ENCODE measurements around the gene SKIL.
A peak's percentile ranks its signal among the peaks of the same experiment; 100 is the strongest.

GRCh38 chr3:170358042-170359010 lies 811 bp downstream of the SKIL start:
- TF ChIP-seq CTCF (IDR thresholded peaks at IDR 0.05), result peak in 4 of 7 experiments; percentile 16 to 35 (median 16)
- TF ChIP-seq POLR2A (IDR thresholded peaks at IDR 0.05), result no peak
- no peak for TF ChIP-seq POLR2AphosphoS5 (IDR thresholded peaks at IDR 0.05)
- no peak for TF ChIP-seq EP300 (IDR thresholded peaks at IDR 0.05)

Data from stomach (tissue), 4 donors.